Neural cell (in vitro differentiated cells): Measurements from ENCODE around the gene CHST11. TPM values are rescaled to one million over a fixed set of nuclear protein-coding genes. Genes with fewer than 3 reads are reported as not detected.
A peak's percentile ranks its signal among the peaks of the same experiment; 100 is the strongest.

ENCODE experiments used
- H2AFZ ChIP-seq: fragments of 200-600, 300-800 bp; sonication (generic), shearing (Covaris generic); 2 replicates; pipeline ENCODE4 v1.6.0; 2014; ENCODE audit warnings: low read depth, mild to moderate bottlenecking, antibody characterized with exemption, low read length, moderate library complexity
- H3F3A ChIP-seq: fragments of 200-600 bp; shearing (Covaris generic); 2 replicates; pipeline ENCODE4 v1.6.1; 2016; ENCODE audit warnings: mild to moderate bottlenecking, moderate library complexity, mixed read lengths, antibody characterized with exemption, low read length; ENCODE audit not compliant: insufficient read depth, poor library complexity, severe bottlenecking
- H3K27ac ChIP-seq: fragments of 200-600, 300-800 bp; sonication (generic), shearing (Covaris generic); 2 replicates; pipeline ENCODE4 v1.5.1; 2014; ENCODE audit warnings: mild to moderate bottlenecking, low read length, moderate library complexity
- H3K27me3 ChIP-seq: fragments of 300-800, 200-600 bp; sonication (generic), shearing (Covaris generic); 2 replicates; pipeline ENCODE4 v1.6.0; 2014; ENCODE audit warnings: mild to moderate bottlenecking, low read depth, low read length, moderate library complexity; ENCODE audit not compliant: insufficient read depth
- H3K36me3 ChIP-seq: fragments of 300-800, 200-600 bp; sonication (generic), shearing (Covaris generic); 2 replicates; pipeline ENCODE4 v1.5.1; 2014; ENCODE audit warnings: mild to moderate bottlenecking, antibody characterized with exemption, low read length, moderate library complexity; ENCODE audit not compliant: insufficient read depth
- H3K4me2 ChIP-seq: fragments of 300-800, 200-600 bp; sonication (generic), shearing (Covaris generic); 2 replicates; pipeline ENCODE4 v1.6.0; 2014; ENCODE audit warnings: mild to moderate bottlenecking, low read length
- H3K4me3 ChIP-seq: fragments of 300-800, 200-600 bp; sonication (generic), shearing (Covaris generic); 2 replicates; pipeline ENCODE4 v1.5.1; 2014; ENCODE audit warnings: mild to moderate bottlenecking, low read length, moderate library complexity
- H3K79me2 ChIP-seq: fragments of 200-600 bp; shearing (Covaris generic); replicated peaks from 2 replicates; pipeline ENCODE4 v1.6.0; 2014; ENCODE audit warnings: mild to moderate bottlenecking, low read length, moderate library complexity; ENCODE audit not compliant: insufficient read depth
- H3K9ac ChIP-seq: fragments of 300-800, 200-600 bp; sonication (generic), shearing (Covaris generic); 2 replicates; pipeline ENCODE4 v1.6.1; 2016; ENCODE audit warnings: mild to moderate bottlenecking, low read length, mixed read lengths
- H3K9me2 ChIP-seq: fragments of 200-600 bp; shearing (Covaris generic); 2 replicates; pipeline ENCODE4 v1.6.1; 2016; ENCODE audit warnings: mild to moderate bottlenecking, low read length, mixed read lengths; ENCODE audit not compliant: insufficient read depth
- H3K9me3 ChIP-seq: fragments of 200-600, 300-800 bp; sonication (generic), shearing (Covaris generic); 2 replicates; pipeline ENCODE4 v1.6.1; 2016; ENCODE audit warnings: mild to moderate bottlenecking, mixed run types, low read length, moderate library complexity, mixed read lengths
- H4K20me1 ChIP-seq: fragments of 200-600 bp; shearing (Covaris generic); 2 replicates; pipeline ENCODE4 v1.6.1; 2016; ENCODE audit warnings: mild to moderate bottlenecking, mixed run types; ENCODE audit not compliant: insufficient read depth
- EP300 ChIP-seq: fragments of 450-650 bp; conservative IDR thresholded peaks from 2 replicates; pipeline ENCODE4 v1.6.1; 2014; ENCODE audit warnings: antibody characterized with exemption, mild to moderate bottlenecking, moderate library complexity; ENCODE audit not compliant: poor library complexity, severe bottlenecking
- EZH2 ChIP-seq: fragments of 200-600, 300-800 bp; shearing (Covaris generic), sonication (generic); IDR thresholded peaks from 2 replicates; pipeline ENCODE4 v1.6.1; 2014; ENCODE audit warnings: antibody characterized with exemption, low read length, borderline replicate concordance, mild to moderate bottlenecking; ENCODE audit not compliant: insufficient read depth, poor library complexity, severe bottlenecking
- MXI1 ChIP-seq: fragments of 450-650 bp; conservative IDR thresholded peaks from 2 replicates; pipeline ENCODE4 v1.6.1; 2014; ENCODE audit warnings: antibody characterized with exemption, mild to moderate bottlenecking; ENCODE audit not compliant: poor library complexity, severe bottlenecking
- POLR2AphosphoS5 ChIP-seq: IDR thresholded peaks from 2 replicates; pipeline ENCODE4 v1.6.1; 2012
- RAD21 ChIP-seq: fragments of 450-650 bp; conservative IDR thresholded peaks from 2 replicates; pipeline ENCODE4 v1.6.1; 2014; ENCODE audit warnings: antibody characterized with exemption, mild to moderate bottlenecking, moderate library complexity
- SMC3 ChIP-seq: fragments of 450-650 bp; conservative IDR thresholded peaks from 2 replicates; pipeline ENCODE4 v1.6.1; 2014; ENCODE audit warnings: antibody characterized with exemption, mild to moderate bottlenecking, moderate library complexity; ENCODE audit not compliant: poor library complexity
- TAF1 ChIP-seq: IDR thresholded peaks from 2 replicates; pipeline ENCODE4 v1.6.1; 2012; ENCODE audit warnings: low read depth
- polyA plus RNA-seq: library from polyadenylated mRNA; depleted of rRNA; stranded (reverse); fragments of >200 nt; gene quantifications from 2 replicates; pipeline ENCODE4 v1.2.3, GENCODE V29; 2014
- TF ChIP-seq, protein P1 (sequence below): IDR thresholded peaks from 2 replicates; pipeline ENCODE4 v1.6.1; 2012; ENCODE audit warnings: borderline replicate concordance
- TF ChIP-seq, protein P2 (sequence below): fragments of 450-650 bp; IDR thresholded peaks from 2 replicates; pipeline ENCODE4 v1.5.1; 2014; ENCODE audit warnings: antibody characterized with exemption, mild to moderate bottlenecking, moderate library complexity; ENCODE audit not compliant: poor library complexity, severe bottlenecking

CHST11 gene
- polyA plus RNA-seq, 1 donor from 2014 or later, result 15.0 TPM

GRCh38 chr12:104651811-104652210 is 195.1 kb downstream of the CHST11 start:
- Histone ChIP-seq H3K79me2 (no peaks in the 10 kb centered on the region), H3K9me3 (no peaks in the 10 kb centered on the region), H3K9me2 (no peaks in the 10 kb centered on the region), H3K4me3 (peak overlapping the region; percentile 1), H3K4me2 (no peak overlapping the region), H3F3A (no peaks in the 10 kb centered on the region), H2AFZ (no peak overlapping the region), H3K27ac (peak overlapping the region; percentile 58), H3K27me3 (no peaks in the 10 kb centered on the region), H4K20me1 (no peaks in the 10 kb centered on the region), H3K9ac (no peak overlapping the region), H3K36me3 (no peaks in the 10 kb centered on the region)
- TF ChIP-seq SMC3 (no peak), POLR2AphosphoS5 (no peak), EZH2 (no peak), TAF1 (no peak), EP300 (no peak), RAD21 (no peak), MXI1 (no peak)
- TF ChIP-seq, protein P1, sequence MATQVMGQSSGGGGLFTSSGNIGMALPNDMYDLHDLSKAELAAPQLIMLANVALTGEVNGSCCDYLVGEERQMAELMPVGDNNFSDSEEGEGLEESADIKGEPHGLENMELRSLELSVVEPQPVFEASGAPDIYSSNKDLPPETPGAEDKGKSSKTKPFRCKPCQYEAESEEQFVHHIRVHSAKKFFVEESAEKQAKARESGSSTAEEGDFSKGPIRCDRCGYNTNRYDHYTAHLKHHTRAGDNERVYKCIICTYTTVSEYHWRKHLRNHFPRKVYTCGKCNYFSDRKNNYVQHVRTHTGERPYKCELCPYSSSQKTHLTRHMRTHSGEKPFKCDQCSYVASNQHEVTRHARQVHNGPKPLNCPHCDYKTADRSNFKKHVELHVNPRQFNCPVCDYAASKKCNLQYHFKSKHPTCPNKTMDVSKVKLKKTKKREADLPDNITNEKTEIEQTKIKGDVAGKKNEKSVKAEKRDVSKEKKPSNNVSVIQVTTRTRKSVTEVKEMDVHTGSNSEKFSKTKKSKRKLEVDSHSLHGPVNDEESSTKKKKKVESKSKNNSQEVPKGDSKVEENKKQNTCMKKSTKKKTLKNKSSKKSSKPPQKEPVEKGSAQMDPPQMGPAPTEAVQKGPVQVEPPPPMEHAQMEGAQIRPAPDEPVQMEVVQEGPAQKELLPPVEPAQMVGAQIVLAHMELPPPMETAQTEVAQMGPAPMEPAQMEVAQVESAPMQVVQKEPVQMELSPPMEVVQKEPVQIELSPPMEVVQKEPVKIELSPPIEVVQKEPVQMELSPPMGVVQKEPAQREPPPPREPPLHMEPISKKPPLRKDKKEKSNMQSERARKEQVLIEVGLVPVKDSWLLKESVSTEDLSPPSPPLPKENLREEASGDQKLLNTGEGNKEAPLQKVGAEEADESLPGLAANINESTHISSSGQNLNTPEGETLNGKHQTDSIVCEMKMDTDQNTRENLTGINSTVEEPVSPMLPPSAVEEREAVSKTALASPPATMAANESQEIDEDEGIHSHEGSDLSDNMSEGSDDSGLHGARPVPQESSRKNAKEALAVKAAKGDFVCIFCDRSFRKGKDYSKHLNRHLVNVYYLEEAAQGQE, result no peak
- TF ChIP-seq, protein P2, sequence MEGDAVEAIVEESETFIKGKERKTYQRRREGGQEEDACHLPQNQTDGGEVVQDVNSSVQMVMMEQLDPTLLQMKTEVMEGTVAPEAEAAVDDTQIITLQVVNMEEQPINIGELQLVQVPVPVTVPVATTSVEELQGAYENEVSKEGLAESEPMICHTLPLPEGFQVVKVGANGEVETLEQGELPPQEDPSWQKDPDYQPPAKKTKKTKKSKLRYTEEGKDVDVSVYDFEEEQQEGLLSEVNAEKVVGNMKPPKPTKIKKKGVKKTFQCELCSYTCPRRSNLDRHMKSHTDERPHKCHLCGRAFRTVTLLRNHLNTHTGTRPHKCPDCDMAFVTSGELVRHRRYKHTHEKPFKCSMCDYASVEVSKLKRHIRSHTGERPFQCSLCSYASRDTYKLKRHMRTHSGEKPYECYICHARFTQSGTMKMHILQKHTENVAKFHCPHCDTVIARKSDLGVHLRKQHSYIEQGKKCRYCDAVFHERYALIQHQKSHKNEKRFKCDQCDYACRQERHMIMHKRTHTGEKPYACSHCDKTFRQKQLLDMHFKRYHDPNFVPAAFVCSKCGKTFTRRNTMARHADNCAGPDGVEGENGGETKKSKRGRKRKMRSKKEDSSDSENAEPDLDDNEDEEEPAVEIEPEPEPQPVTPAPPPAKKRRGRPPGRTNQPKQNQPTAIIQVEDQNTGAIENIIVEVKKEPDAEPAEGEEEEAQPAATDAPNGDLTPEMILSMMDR, result no peak

DNA sequence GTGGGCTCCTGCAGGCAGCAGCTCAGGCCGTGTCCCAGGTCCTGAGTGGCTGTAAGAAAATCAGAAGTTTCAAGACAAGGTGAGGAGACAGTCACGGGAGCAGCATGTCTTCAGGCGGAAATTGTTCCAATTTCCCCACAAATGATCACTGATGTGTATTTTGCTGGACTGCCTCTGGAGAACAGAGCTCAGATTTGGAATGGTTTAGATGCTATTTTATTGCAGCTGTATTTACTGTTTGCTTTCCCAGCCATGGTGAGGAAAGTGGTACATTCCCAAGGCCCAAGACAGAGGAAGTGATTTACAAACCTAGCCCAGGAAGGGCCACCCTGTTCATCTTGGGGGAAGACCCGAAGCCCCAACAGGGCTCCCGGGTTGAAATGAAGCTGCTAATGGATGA is 195.6 kb downstream of the CHST11 start:
- Histone ChIP-seq H3K4me3 (peak overlapping the region; percentile 1), H3K27me3 (no peaks in the 10 kb centered on the region), H3K4me2 (no peak overlapping the region), H3K79me2 (no peaks in the 10 kb centered on the region), H4K20me1 (no peaks in the 10 kb centered on the region), H3K36me3 (no peaks in the 10 kb centered on the region), H3K9me2 (no peaks in the 10 kb centered on the region), H3F3A (no peaks in the 10 kb centered on the region), H2AFZ (no peak overlapping the region), H3K9me3 (no peaks in the 10 kb centered on the region), H3K27ac (no peak overlapping the region), H3K9ac (no peak overlapping the region)
- TF ChIP-seq EP300 (no peak), TAF1 (no peak), EZH2 (no peak), RAD21 (no peak), MXI1 (no peak), POLR2AphosphoS5 (no peak), SMC3 (no peak)
- TF ChIP-seq, protein P2, result no peak
